Limb (tissue), 2 donors: ENCODE measurements around the gene CLEC16A.

ENCODE experiments used
- DNase-seq, 2 donors: peaks; one replicate each; pipeline ENCODE4 v3.0.0-alpha.2; 2016; ENCODE audit errors: extremely low spot score in 2 of 2

Gene CLEC16A

DNA sequence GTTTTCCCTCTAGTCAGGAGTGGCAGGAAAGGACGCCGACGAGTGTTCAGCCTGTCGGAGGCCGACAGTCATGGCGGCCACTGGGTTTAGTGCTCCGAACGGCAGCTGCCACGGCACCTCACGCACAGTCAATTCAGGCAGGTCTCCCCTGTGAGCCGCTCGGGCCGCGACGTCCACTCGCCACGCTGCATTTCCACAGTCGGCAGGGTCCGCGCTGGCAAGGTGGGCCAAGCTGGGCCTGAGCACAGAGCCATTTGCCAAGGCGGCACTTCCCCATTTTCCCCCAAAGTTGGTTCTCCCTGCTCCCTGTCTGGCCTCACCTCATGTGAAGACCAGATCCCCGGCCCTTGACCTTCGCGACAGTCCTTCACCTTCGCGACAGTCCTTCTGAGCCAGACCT, 229.8 kb downstream of the CLEC16A start:
- no peak for DNase-seq

DNA sequence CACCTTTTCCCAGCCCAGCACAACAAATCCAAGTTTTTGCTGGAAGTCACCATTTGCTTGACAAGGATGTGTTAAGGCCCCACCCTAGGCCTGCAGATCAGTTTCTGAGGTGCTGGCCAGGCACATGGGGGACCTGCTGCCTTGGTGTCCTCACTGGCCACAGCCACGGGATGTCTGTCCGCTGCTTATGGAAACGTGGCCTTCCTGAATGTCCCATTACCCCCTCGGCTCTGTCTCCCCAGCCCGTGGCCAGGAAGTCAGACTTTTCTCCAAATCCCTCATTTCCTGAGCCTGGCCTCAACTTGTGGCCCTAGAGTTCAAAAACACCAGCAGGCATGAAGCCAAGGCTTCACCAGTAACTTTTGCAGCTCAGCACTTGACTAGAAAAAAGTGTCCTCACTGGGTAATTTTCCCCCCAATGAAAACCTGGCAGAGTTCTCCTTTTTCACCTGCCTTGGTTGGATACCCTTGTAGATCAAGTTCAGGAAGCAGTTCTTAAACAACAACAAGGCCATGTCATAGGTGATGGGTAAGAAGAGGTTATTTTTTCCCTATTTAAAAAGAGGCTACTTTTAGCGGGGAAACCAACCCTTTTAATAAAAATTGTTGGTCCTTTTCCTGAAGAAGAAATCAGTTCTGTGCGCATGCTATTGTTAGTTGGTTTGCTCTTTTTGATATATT, 230.9 kb downstream of the CLEC16A start:
- no peak for DNase-seq

DNA sequence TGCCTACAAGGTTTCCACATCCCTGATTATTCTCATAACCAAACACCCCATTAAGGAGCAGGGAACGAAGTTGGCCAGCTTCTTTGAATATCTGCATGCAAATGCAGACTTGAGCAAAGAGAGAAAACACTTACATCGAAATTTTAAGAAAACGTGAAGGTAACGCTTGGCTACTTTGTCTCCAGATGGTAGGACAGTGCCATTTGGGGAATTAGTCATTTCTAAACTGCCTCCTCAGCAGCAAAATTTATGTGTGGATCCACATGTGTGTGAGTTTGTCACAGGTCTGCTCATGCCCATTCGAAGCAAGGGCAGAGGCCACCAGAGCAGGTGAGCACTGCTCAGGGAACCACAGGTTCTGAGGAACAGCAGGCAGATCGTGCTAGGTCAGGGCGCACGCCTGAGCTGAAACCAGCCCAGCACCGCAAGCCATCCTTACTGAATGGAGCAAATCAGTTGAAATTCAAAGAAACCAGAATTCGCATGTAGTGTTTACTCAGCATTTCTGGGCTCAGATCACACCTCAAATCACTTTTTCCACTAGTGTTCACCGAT, 231.5 kb downstream of the CLEC16A start:
- DNase-seq, result no peak

DNA sequence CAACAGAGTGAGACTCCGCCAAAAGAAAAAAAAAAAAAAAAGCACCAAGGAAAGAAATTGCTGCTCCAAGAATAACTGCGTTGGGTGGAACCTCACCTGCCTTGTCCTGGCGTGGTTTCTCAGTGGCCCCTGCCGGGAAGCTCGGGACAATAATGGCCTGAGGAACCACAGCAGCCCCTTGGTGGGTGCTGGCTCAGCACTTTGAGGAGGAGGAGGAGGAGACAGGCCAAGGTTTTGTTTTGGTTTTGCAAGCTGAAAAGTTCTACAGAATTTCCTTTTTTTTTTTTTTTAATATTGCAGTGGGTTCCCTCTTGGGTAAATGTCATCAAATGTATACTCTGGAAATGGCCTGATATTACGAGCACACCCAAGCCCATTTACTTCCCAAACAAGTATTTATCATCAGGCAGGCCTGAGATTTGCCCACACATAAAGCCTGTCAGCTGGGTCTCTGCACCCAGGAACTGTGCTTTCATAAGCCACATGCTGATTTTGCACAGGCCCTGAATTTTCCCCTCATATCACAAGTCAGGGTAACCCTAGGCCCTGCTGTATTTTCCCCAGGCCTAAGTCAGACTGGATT, 233.3 kb downstream of the CLEC16A start:
- no peak for DNase-seq

DNA sequence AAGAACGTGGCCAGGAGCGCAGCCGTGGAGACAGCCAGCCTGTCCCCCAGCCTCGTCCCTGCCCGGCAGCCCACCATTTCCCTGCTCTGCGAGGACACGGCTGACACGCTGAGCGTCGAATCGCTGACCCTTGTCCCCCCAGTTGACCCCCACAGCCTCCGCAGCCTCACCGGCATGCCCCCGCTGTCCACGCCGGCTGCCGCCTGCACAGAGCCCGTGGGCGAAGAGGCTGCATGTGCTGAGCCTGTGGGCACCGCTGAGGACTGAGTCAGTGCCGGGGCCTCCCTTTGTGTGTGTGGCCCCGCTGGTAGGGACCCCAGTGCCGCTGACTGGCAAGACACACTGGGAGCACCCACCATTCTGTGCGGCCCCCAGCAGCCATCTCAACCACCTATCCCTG, 234.1 kb downstream of the CLEC16A start:
- no peak for DNase-seq

DNA sequence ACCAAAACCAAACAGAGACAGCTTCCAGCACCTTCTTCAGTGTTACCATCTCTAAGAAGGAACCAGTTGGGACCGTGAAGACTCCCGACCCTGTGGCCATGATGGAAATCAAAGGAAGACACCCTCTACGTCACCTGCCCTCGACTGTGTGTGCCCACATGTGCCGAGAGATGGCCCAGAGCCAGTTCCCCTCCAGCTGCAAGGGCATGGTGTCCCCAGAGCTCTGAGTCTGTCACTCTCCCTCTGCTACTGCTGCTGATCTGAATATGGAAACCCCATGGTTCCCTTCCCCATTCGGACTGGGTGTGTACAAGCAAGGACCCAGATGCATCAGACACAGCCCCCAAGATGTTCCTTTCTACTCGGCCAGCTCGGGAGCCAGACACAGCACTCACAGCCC, 235.2 kb downstream of the CLEC16A start:
- DNase-seq, result no peak

DNA sequence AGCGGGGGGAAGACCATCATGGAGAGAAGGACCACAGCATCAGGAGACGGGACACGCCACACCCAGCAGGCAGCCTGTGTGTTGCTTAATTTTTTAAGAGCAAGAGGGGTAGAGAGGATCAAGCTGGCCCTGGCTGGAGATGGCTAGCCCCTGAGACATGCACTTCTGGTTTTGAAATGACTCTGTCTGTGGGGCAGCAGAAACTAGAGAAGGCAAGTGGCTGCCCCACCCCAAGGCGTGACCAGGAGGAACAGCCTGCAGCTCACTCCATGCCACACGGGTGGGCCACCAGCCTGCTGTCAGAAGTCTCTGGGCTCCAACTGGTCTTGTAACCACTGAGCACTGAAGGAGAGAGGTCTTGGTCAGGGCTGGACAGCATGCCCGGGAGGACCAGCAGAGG, 236.1 kb downstream of the CLEC16A start:
- no peak for DNase-seq

DNA sequence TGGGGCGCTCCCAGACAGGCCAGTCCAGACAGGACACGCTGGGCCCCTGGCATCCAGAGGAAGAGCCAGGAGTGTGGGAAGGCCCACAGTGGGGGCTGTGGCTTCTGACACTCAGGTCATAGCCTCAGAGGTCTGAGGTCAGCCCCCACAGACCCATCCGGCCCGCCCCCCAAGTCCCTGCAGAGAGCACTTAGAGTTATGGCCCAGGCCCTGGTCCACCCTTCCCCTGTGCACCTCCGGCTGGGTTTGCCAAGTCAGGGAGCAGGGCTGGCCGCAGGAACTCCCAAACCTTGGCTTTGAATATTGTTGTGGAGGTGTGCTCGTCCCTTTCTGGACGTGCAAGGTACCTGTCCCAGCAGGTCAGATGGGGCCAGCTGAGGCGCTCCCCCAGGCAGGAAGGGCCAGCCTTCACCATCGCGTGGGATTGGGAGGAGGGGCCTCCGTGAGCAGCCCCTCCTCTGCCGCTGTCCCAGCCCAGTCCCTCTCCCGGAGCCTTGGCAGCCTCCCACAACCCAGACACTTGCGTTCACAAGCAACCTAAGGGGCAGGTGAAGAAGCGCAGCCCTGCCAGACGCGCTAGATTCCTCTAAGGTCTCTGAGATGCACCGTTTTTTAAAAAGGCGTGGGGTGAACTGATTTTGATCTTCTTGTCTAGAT, 237.0 kb downstream of the CLEC16A start:
- DNase-seq, result no peak

DNA sequence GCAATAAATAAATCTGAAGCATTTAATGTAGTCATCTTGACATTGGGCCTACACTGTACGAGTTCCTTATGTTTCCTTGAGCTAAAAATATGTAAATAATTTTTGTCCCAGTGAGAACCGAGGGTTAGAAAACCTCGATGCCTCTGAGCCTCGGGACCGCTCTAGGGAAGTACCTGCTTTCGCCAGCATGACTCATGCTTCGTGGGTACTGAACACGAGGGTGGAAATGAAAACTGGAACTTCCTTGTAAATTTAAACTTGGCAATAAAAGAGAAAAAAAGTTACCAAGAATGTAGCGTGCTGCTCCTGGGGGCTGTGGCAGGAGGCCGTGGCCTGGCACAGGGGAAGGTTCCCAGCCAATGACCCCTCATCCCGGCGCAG, 237.5 kb downstream of the CLEC16A start:
- DNase-seq, result no peak

DNA sequence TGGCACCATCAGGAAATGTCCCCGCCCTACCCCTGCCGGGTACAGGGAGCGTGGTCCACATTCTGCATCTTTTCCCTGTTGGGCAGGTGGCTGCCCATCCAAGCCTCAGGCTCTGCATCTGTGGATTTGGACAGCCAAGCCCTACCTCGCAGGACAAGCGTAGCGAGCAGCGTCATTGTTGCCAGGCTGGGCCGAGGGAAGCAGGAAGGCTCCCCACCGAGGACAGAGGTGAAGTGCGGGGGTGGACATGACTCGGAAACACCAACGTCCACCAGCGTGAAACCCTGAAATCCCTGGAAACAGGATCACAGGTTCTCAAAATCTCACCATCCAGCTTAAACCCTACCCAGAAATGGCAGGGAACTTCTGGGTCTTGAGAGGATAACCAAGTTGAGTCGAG, 238.0 kb downstream of the CLEC16A start:
- no peak for DNase-seq

DNA sequence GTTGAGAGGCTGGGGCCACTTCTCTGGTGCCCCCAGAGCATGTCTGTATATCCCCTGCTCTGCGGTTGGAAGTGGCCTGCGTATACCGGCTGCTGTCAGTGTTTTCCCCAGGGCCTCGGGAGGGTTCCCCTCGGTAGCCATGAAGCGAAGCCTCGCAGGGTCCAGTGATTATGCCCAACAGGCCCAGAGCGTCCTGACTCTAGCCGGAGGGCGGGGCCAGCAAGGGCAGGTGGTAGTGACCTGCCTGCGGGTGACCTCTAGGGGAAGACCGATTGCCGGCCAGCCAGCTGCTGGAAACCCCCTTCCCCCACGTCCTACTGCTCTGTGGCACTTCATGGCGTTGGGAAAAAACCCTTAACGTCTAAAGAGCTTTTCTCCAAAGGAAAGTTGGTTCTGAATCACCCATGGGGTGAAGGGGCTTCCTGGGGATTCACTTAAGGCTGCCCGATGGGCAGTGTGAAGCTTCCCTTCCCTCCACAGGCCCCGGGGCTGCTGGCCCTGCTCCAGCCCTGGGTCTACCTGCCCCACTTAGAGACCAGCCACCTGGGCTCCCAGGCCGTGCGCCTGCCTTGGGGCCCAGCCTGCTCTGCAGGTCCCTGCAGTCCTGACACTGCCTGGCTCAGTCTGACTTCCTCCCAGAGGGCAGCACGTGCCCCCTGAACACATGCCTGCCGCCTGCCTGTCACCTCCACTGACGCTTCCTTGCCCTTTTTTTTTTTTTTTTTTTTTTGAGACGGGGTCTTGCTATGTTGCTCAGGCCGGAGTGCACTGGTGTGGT, 238.9 kb downstream of the CLEC16A start:
- no peak for DNase-seq

DNA sequence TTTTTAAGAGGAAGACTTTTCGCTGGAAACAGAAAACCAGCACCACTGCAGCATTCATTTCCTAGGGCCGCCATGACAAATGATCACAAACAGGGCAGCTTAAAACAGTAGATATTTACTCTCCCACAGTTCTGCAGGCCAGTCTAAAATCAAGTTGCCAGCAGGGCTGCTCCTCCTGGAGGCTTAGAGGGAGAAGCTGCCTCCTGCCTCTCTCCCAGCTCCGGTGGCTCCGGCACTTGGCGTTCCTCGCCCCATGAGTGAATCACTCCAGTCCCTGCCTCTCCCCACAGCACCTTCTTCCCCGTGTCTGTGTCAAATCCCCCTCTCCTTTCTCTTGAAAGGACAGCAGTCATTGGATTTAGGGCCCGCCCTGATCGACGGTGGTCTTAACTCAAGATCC, 239.6 kb downstream of the CLEC16A start:
- DNase-seq, result no peak

DNA sequence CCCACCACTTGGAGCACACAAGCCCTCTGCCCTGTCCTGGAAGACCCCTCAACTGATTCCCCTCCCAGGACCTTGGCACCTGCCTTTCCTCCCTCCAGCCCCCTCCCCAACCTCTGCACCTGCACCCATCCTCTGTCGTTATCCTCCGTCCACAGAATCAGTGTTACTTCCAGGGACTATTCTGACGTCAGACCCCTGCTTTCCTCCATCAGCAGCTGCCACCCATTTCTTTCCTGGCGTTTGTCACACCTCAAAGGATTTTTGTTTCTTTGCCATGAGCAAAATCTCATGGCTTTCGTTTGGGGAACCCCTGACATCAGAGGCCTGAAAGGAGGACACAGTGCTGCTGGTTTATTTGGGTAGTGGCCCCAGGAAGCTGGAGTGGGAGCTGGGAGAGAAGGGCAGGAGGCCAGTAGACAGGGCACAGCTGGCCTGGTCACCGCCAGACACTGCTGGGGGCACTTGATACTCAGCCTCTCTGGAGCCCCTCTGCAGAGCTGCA, 243.2 kb downstream of the CLEC16A start:
- DNase-seq, result no peak

DNA sequence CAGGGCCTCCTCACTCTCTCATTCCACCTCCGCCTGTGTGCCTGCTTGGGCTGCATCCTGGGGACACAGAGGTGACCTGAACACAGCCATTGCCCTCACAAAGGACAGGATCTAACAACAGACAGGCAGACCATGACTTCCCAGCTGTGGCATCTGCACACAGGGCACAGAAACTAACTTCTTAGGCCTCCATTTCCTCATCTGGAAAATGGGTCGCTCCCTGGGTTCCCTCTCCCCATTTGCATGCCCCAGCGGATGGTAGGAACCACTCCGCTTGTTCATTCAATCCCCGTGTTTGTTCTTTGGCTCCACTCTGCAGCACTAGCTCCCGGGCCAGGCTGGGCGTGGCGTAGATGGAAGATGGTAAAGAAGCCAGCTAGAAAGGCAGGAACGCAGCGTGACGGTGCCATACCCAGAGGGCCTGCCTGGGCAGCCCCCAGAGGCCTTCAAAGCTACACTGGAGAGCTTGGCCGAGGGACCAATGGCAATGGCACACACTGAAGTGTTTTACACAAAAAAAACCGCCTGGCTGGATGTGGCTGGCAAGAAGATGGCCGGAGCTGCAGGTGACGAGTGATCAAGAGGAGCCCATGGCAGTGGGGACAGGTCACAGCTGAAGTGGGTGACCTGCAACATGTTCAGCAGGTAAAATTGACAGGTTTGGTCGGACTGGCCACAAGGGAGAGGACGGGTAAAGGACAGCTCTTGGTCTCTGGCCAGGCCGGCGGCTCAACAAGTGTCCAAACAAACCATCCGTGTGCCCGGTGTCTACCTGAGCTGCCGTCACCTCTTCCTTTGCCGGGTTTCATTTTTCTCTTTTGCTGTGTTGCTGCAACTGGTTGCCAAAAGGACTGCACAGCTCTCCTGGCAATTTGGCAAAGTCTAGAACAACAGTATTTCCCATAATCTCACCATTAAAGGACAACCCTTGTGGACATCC, 244.7 kb downstream of the CLEC16A start:
- no peak for DNase-seq

DNA sequence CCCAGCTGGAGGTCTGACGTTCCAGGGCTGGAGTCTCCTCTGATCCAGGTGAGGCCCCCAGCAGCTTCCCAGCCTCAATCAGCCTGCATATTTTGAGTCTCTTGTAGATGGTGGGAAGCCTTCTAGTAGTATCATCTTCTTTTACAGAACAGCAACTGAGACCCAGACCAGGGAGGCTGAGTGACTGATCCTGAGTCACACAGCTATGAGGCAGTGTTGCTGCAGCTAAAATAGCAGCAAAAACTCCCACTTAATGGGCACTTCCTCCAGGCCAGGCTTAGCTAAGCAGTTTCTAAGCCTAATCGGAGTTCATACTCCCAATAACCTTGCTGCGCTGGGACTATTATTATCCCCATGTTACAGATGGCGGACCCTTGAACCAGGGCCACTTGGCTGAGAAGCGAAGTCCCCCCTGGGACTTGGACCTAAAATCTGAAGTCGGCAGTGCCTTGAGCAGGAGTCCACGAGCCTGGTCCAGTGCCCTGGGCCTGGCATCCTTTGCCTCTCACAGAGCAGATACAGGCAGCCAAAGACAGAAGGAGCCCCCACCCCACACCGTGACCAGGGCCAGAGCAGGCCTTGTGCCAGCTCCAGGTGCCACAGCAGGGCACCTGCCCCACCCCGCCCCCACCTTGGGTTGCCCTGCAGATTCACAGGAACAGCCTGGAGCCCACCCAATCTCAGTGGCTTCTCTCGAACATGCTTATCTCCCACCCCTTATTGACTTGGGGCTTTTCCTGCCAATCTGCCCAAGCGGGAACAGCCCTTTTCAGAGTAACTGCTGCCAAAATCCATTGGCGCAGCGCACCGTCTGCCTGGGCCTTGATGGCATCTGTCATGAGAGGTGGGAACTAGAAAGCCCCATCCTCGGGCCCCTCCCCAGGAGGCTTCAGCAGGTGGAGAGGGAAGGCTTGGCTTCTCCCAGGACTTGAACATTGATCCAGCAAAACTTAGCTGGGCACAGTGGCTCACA, 246.5 kb downstream of the CLEC16A start:
- no peak for DNase-seq

DNA sequence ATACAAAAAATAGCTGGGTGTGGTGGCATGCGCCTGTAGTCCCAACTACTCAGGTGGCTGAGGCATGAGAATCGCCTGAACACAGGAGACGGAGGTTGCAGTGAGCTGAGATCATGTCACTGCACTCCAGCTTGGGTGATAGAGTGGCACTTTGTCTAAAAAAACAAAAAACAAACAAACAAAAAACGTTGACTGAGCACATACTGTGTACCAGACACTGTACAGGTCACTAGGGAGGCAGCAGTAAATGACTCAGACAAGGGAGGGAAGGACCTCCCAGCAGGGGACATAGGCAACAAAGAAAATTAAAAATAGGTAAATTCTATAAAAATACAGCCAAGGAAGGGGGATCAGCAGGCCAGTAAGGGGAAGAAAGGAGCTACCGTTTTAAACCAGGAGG, 247.3 kb downstream of the CLEC16A start:
- DNase-seq, result no peak

DNA sequence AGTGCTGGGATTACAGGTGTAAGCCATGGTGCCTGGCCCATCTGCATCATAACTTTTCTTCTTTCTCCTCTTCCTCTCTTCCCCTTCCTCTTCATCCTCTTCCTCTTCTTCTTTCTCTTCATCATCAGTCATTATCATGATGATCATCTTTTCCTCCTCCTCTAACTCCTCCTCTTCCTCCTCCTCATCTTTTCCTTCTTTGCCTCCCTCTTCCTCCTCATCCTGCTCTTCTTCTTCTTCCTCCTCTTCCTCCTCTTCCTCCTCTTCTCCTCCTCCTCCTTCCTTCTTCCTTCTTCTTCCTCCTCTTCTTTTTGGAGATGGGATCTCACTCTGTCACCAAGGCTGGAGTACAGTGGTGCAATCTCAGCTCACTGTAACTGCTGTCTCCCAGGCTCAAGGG, 249.1 kb downstream of the CLEC16A start:
- DNase-seq, result no peak

DNA sequence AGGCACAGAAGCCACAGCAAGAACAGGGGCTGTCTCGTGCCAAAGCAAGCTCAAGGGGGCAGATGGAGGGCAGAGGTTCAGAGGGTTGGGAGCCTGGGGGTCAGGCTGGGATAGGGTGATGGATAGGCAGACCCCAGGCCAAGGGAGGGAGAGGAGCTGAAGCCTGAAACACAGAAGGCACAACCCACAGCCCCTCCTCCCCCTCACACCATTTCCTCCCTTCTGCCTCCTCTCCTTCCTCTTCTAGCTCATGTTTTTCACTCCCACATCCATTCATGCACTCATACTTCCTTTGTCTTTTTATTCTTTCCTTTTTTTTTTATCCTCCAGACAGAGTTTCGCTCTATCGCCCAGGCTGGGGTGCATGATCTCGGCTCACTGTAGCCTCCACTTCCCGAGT, 250.5 kb downstream of the CLEC16A start:
- DNase-seq, result no peak

DNA sequence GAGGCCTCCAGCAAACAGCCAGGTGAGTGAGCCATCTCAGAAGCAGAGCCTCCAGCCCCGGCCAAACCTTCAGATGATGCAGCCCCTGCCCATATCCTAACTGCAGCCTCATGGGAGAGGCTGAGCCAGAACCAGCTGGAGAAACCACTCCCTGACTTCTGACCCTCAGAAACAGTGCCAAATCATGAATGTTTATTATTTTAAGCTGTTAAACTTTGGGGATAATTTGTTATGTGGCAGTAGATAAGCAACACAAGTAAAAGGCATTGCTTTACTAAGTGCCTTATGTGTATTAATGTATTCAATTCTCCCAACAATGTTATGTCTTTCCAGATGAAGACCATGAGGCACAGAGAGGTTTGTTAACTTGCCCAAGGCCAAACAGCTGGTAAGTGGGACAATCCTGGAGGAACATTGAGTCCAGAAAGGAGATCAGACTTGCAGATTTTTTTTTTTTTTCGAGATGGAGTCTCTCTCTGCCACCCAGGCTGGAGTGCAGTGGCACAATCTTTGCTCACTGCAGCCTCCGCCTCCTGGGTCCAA, 252.0 kb downstream of the CLEC16A start:
- DNase-seq, result no peak
